HepG2 (cell line): ENCODE measurements around the gene INSYN2B. TPM values are rescaled to one million over a fixed set of nuclear protein-coding genes. Genes with fewer than 3 reads are reported as not detected.

Experiments used
- ATAC-seq: fragments of 200-7000 bp; cut with Tn5 transposase; 3 replicates; pipeline ENCODE4 v1.9.1; 2020; ENCODE audit warnings: mild to moderate bottlenecking, moderate library complexity
- BruUV-seq: library from RNA; stranded (reverse); fragments of 400-500 nt; replicated peaks from 2 replicates; lab custom pipeline; 2021; lab: Mats Ljungman, UMichigan
- CTCF ChIA-PET: fragments of 300-600 bp; formaldehyde crosslinking; extraction: SDS; loops from one replicate; lab custom pipeline; 2021; ENCODE audit warnings: low total read pairs, inconsistent platforms, low intra/inter-chr PET ratio; lab: Yijun Ruan, JAX
- POLR2A ChIA-PET: fragments of 350-600 bp; sonication (Branson Sonifier 250); formaldehyde crosslinking; loops from one replicate; lab custom pipeline; 2020; ENCODE audit warnings: antibody characterized with exemption, inconsistent platforms; lab: Yijun Ruan, JAX
- DNase-seq: peaks from one replicate; pipeline ENCODE4 v3.0.0-alpha.2; 2015; ENCODE audit warnings: low spot score
- FAIRE-seq: peaks from 3 replicates; lab custom pipeline; 2011; peaks lifted over from hg19 to GRCh38; lab: Jason Lieb, UNC
- H2AFZ ChIP-seq: one replicate; pipeline ENCODE4 v1.6.1; 2011; ENCODE audit warnings: low read length, inconsistent platforms
- H3K27ac ChIP-seq: fragments of 300-600 bp; 3 replicates; pipeline ENCODE4 v1.8.0; 2011; ENCODE audit warnings: mixed run types, mild to moderate bottlenecking, mixed read lengths, low read length, inconsistent platforms; ENCODE audit not compliant: insufficient read depth; ENCODE audit errors: extremely low read length
- H3K27me3 ChIP-seq, 2 experiments: fragments of 200-600 bp in 1 of 2; 2 replicates in 1 of 2; 3 replicates in 1 of 2; pipeline versions ENCODE4 v1.6.0 to v1.8.0; 2011; ENCODE audit warnings: low read length in 2 of 2, mild to moderate bottlenecking in 2 of 2, moderate library complexity in 2 of 2, inconsistent platforms in 1 of 2; ENCODE audit not compliant: insufficient read depth in 2 of 2, control insufficient read depth in 1 of 2
- H3K36me3 ChIP-seq, 2 experiments: fragments of 200-600 bp in 1 of 2; replicated peaks in 1 of 2; 2 replicates in 1 of 2; 3 replicates in 1 of 2; pipeline versions ENCODE4 v1.5.1 to v1.8.0; 2011; ENCODE audit warnings: low read length in 2 of 2, inconsistent platforms in 1 of 2; ENCODE audit not compliant: insufficient read depth in 2 of 2, control insufficient read depth in 1 of 2
- H3K4me1 ChIP-seq: 2 replicates; pipeline ENCODE4 v1.5.1; 2012; ENCODE audit warnings: low read length, inconsistent platforms; ENCODE audit not compliant: insufficient read depth
- H3K4me2 ChIP-seq: 2 replicates; pipeline ENCODE4 v1.6.0; 2011; ENCODE audit warnings: low read depth, low read length, inconsistent platforms
- H3K4me3 ChIP-seq, 3 experiments: fragments of 200-600 bp in 1 of 3; sonication (generic), shearing (Covaris generic) in 1 of 3; replicated peaks in 1 of 3; 2 replicates each; pipeline ENCODE4 v1.5.1; 2011 to 2016; ENCODE audit warnings: low read length in 3 of 3, inconsistent platforms in 2 of 3, low read depth in 2 of 3, mild to moderate bottlenecking in 2 of 3, control low read depth in 1 of 3, mixed read lengths in 1 of 3; ENCODE audit not compliant: insufficient read depth in 1 of 3
- H3K79me2 ChIP-seq: one replicate; pipeline ENCODE4 v1.6.1; 2011; ENCODE audit warnings: low read length, inconsistent platforms; ENCODE audit not compliant: insufficient read depth
- H3K9ac ChIP-seq: 2 replicates; pipeline ENCODE4 v1.6.0; 2011; ENCODE audit warnings: mild to moderate bottlenecking, low read depth, low read length, inconsistent platforms; ENCODE audit not compliant: insufficient read depth
- H3K9me3 ChIP-seq: 2 replicates; pipeline ENCODE4 v1.5.1; 2012; ENCODE audit warnings: mild to moderate bottlenecking, low read length
- H4K20me1 ChIP-seq: 2 replicates; pipeline ENCODE4 v1.6.0; 2011; ENCODE audit warnings: inconsistent platforms, mild to moderate bottlenecking, low read length, moderate library complexity; ENCODE audit not compliant: insufficient read depth
- CBX1 ChIP-seq: IDR thresholded peaks from one replicate; pipeline ENCODE4 v1.6.1; 2016; ENCODE audit warnings: antibody characterized with exemption, low read depth
- LRRFIP1 ChIP-seq: sonication (generic); formaldehyde crosslinking; conservative IDR thresholded peaks from 2 replicates; pipeline ENCODE4 v1.4.0; 2020; ENCODE audit warnings: missing genetic modification reagents
- PRDM15 ChIP-seq: sonication (generic); formaldehyde crosslinking; IDR thresholded peaks from 2 replicates; pipeline ENCODE4 v1.4.0; 2020; ENCODE audit warnings: missing genetic modification reagents
- TEAD3 ChIP-seq: optimal IDR thresholded peaks from 2 replicates; pipeline ENCODE3; 2016; ENCODE audit warnings: borderline replicate concordance
- THAP9 ChIP-seq: sonication (generic); formaldehyde crosslinking; IDR thresholded peaks from 2 replicates; pipeline ENCODE4; 2020; ENCODE audit warnings: missing genetic modification reagents, mild to moderate bottlenecking, borderline replicate concordance
- ZBTB25 ChIP-seq: IDR thresholded peaks from 2 replicates; pipeline ENCODE4 v1.6.1; 2018; ENCODE audit warnings: missing genetic modification reagents
- ZNF558 ChIP-seq: sonication (generic); formaldehyde crosslinking; IDR thresholded peaks from 2 replicates; pipeline ENCODE4 v1.9.0; 2022; ENCODE audit warnings: mild to moderate bottlenecking, missing genetic modification reagents, borderline replicate concordance
- ZNF563 ChIP-seq: sonication (generic); formaldehyde crosslinking; IDR thresholded peaks from 2 replicates; pipeline ENCODE4 v1.8.0; 2022; ENCODE audit warnings: mild to moderate bottlenecking, moderate library complexity, missing genetic modification reagents
- ZNF569 ChIP-seq: sonication (generic); formaldehyde crosslinking; IDR thresholded peaks from 2 replicates; pipeline ENCODE4 v1.5.0; 2020; ENCODE audit warnings: mild to moderate bottlenecking, missing genetic modification reagents, moderate library complexity, borderline replicate concordance
- WGBS: methylation state at CpG from one replicate; pipeline ENCODE4 v1.1.6; 2017; ENCODE audit warnings: low lambda C conversion rate; 5-methylcytosine and 5-hydroxymethylcytosine counted together
- in situ Hi-C: cut with HindIII; loops from 2 replicates; pipeline ENCODE4 v1.10.0; 2017; ENCODE audit warnings: low pct_unique_long_range_greater_than_20kb; ENCODE audit not compliant: extremely low pct_ligation_motif_present
- intact Hi-C: fragments of 100-400 bp; cut with micrococcal nuclease; formaldehyde crosslinking; loops from one replicate; pipeline ENCODE4 v1.10.0; 2022; ENCODE audit not compliant: unreplicated experiment
- polyA plus RNA-seq, 8 experiments: library from polyadenylated mRNA; depleted of rRNA in 3 of 8; stranded (reverse) in 7 of 8; unstranded in 1 of 8; fragments of >200 nt; fragmentation: Illumina TruSeq in 4 of 8; extraction: Trizol in 4 of 8; gene quantifications; 2 replicates each; pipeline versions ENCODE4 v1.2.1 to v1.2.3, GENCODE V29; 2011 to 2016; ENCODE audit warnings: low read depth in 4 of 8, missing spikeins in 1 of 8, mixed read lengths in 1 of 8; ENCODE audit not compliant: insufficient read depth in 1 of 8
- total RNA-seq, 5 experiments: library from RNA; depleted of rRNA; stranded (reverse); fragments of >200 nt; fragmentation: Illumina TruSeq; extraction: Trizol; gene quantifications; 2 replicates each; pipeline ENCODE4 v1.2.3, GENCODE V29; 2016; ENCODE audit warnings: low read depth in 1 of 5

Gene INSYN2B
- total and polyA plus RNA-seq, 2 of the 13 experiments (the other 11 are each of a cell fraction or from before 2014, with no cell fraction given): not detected

GRCh38 chr5:170011751-170012150 is 31.5 kb upstream of the INSYN2B start (continued):
- no peak for TF ChIP-seq PRDM15

- Histone ChIP-seq H3K27ac (no peak overlapping the region), H3K79me2 (no peaks in the 10 kb centered on the region), H4K20me1 (no peaks in the 10 kb centered on the region), H3K9ac (no peak overlapping the region), H3K36me3 (no peaks in the 10 kb centered on the region), H3K4me3 (no peak overlapping the region), H3K9me3 (no peaks in the 10 kb centered on the region), H3K4me1 (no peaks in the 10 kb centered on the region), H3K4me2 (no peak overlapping the region), H3K27me3 (peaks cover 0 to 10% of the 10 kb centered on the region in 2 experiments; a peak in 3 of 5 replicates), H2AFZ (no peak overlapping the region)
- no peak for FAIRE-seq
- in situ Hi-C loops: no loop called here
- WGBS: 2% methylated on average over 4 of the region's 4 CpGs
- no TSS peak for BruUV-seq
- no peak for DNase-seq
- intact Hi-C loops: no loop called here
- TF ChIP-seq TEAD3 (CRISPR knock-in tag) (no peak), THAP9 (CRISPR knock-in tag) (no peak), LRRFIP1 (no peak), ZNF569 (CRISPR knock-in tag) (no peak), ZBTB25 (CRISPR knock-in tag) (no peak), ZNF563 (CRISPR knock-in tag) (no peak), CBX1 (no peak), ZNF558 (CRISPR knock-in tag) (no peak)
- CTCF ChIA-PET: no interaction called here
- POLR2A ChIA-PET: no interaction called here
- ATAC-seq: no peak
Observed at GRCh38 chr5:170010595-170010994, 30.3 kb upstream of the INSYN2B start.
